Coronary artery (tissue), 2 donors: Measurements from ENCODE around the gene PPP1R1B.

Experiments
- DNase-seq: peaks from one replicate; pipeline ENCODE4 v3.0.0-alpha.2; 2017; ENCODE audit warnings: low spot score
- H3K27ac ChIP-seq, 2 donors: fragments of 200-600 bp; sonication (generic); one replicate each; pipeline ENCODE4 v1.5.1; 2016 to 2019
- H3K4me3 ChIP-seq: fragments of 200-600 bp; sonication (generic); 2 replicates; pipeline ENCODE4 v1.5.1; 2016; ENCODE audit warnings: mild to moderate bottlenecking, moderate library complexity
- TF ChIP-seq, protein P1 (sequence below): fragments of 200-600 bp; sonication (generic); IDR thresholded peaks from one replicate; pipeline ENCODE4 v1.5.1; 2019; ENCODE audit warnings: antibody characterized with exemption

The PPP1R1B gene

DNA sequence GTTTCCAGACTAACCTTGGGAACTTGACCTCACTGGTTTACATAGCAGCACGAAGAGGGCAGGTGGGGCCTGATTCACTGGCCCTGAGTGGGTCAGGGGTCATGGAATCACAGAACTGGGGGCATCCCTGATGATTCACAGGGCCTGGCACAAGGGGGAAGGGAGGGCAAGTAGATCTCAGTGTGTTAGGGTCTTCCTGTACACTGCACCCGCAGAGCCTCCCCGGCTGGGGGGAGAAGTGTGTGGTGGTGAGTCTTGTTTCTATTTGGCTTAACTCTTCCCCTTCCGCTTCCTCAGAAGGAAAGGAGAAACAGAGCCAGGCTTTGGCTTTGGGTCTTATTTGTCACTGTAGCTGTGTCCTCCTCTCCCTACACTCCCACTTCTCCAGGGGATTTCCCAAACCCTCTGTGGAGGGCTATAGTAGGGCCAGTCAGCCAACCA, 13.9 kb downstream of the PPP1R1B start:
- Histone ChIP-seq H3K4me3 (no peak overlapping the region), H3K27ac (no peak overlapping the region)
- no peak for DNase-seq
- TF ChIP-seq, protein P1, sequence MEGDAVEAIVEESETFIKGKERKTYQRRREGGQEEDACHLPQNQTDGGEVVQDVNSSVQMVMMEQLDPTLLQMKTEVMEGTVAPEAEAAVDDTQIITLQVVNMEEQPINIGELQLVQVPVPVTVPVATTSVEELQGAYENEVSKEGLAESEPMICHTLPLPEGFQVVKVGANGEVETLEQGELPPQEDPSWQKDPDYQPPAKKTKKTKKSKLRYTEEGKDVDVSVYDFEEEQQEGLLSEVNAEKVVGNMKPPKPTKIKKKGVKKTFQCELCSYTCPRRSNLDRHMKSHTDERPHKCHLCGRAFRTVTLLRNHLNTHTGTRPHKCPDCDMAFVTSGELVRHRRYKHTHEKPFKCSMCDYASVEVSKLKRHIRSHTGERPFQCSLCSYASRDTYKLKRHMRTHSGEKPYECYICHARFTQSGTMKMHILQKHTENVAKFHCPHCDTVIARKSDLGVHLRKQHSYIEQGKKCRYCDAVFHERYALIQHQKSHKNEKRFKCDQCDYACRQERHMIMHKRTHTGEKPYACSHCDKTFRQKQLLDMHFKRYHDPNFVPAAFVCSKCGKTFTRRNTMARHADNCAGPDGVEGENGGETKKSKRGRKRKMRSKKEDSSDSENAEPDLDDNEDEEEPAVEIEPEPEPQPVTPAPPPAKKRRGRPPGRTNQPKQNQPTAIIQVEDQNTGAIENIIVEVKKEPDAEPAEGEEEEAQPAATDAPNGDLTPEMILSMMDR: no peak

DNA sequence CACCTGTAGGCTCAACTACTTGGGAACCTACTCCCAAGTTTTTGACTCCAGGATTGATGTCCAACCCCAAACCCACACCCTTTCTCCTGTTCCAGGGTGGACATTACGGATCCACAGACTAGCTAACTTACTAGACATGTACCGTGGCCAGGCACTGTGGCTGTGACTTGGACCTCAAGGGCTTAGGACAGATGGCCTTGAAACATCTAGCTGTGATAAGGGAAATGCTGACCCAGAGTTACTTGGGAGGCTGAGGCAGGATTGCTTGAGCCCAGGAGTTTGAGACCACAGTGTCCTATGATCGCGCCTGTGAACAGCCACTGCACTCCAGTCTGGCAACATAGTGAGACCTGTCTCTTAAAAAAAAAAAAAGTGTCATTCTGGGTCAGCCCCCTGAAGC, 14.3 kb downstream of the PPP1R1B start:
- Histone ChIP-seq H3K4me3 (no peak overlapping the region), H3K27ac (no peak overlapping the region)
- TF ChIP-seq, protein P1: no peak
- DNase-seq: no peak

DNA sequence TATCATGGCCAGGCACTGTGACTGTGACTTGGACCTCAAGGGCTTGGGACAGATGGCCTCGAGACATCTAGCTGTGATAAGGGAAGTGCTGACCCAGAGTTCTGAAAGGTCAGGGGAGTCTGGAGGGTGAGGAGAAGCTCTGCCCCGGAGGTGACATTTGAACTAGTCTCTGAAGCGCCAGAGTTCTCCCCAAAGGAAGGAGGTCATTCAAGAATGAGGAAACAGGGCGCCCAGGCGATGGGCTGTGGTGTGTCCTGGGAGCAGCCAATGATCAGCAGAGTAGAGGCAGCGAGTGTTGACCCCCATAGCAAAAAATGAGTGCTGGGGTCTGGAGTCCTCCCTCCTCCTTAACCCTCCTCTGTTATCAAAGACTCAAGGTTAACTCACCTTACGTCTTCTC, 15.1 kb downstream of the PPP1R1B start:
- DNase-seq: no peak
- TF ChIP-seq, protein P1: no peak
- no peak overlapping the region for H3K27ac ChIP-seq
- no peak overlapping the region for H3K4me3 ChIP-seq

DNA sequence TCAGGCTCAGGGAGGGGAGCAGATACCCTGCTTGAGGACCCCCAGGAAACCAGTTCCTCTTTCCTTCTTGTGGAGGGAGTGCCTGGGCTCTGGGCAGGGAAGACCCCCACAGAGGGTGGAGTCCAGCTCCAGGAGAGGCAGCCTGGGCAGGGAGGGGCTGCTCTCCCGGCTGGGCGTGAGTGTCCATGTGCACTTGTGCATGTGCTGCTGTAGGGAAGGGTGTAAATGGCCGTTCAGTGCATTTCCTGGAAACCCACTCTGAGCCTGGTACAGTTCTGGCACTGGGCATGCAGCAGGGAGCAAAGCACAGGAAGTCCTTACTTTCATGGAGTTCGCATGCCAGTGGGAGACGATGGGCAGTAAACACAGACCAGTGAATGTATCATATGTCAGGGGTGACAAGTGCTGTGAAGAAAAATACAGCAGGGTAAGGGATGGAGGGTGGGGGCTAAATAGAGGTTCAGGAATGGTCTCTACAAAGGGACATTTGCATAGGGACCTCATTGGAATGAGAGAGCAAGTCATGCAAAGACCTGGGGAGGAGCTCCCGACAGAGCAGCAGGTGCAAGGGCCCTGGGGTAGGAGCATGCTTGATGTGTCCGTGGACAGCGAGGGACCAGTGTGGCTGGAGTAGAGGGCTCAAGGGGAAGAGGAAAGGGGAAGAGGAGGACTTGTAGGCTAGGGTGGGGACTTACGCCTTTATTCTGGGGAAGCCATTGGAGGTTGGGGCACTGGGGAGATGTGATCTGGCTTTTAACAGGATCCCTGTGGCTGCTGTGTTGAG, 15.7 kb downstream of the PPP1R1B start:
- Histone ChIP-seq H3K27ac (no peak overlapping the region), H3K4me3 (no peak overlapping the region)
- no peak for DNase-seq
- TF ChIP-seq, protein P1: no peak

DNA sequence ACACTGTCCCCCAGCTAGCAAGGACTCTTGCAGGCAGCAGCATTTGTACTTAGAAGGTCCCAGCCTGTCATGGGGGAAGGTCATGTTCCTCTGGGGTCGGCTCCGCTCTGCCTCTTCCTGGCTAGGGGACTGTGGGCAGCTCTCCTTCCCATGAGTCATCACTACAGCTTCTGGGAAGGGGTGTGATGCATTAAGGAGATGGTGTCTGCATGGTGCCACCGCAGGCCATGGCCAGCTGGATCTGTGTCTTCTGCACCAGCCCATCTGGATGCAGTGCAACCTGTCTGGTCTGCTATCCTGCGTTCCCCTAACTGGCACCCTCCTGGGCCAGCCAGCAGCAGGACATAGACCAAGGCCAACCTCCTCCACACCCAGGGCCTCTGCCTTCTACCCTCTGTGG, 16.5 kb downstream of the PPP1R1B start:
- no peak for DNase-seq
- Histone ChIP-seq H3K27ac (no peak overlapping the region), H3K4me3 (no peak overlapping the region)
- TF ChIP-seq, protein P1: no peak

DNA sequence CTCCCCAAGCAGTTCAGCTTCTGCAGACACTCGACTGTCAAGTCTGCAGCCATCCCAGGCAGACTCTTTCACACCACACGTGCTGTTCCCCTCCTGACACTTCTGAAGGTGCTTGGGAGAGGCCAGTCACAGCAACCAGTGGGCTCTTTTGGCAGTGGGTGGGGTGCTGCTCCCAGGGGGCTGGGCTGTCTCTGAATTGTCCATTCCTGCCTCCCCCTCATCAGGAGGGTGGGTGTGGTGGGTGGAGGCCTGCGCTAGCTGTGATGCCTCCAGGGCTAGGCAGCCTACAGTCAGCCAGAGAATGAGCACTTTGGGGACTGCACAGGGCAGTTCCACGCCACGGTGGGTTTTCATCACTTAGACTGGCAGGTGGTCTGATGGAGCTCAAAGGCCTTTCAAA, 20.5 kb downstream of the PPP1R1B start:
- no peak overlapping the region for H3K27ac ChIP-seq
- DNase-seq: no peak
- TF ChIP-seq, protein P1: no peak
- no peak overlapping the region for H3K4me3 ChIP-seq

DNA sequence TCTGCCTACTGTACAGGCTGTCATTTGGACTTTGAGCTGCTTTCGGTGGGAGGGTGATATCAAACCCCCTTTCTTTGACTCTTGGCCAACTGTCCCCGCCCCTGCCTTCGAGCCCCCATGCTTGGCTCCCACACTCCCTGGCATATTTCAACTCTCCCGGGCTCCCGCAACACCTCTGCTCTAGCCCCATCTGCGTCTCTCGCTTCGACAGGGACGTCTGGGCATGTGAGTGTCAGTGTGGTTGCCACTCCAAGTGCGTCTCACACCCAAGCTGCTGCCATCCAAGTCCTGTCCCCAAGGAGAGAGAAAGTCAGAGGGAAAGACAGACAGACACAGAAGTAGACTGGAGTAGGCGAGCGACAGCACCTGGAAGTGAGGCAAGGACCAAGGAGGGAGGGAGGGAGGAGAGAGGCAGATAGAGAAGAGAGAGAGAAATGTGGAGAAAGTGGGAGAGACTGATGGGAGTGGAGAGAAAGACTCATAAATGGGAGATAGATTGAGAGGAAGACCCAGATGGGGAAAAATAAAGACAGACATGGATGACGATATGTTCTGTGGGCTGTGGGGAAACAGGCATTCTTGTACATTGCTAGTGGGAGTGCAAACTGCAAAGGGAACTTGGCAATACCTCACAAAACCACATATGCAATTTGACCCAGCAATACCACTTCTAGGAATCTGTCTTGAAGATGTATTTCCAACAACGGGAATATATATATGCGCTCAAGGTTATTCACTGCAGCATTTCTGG, 22.0 kb downstream of the PPP1R1B start:
- DNase-seq: no peak
- TF ChIP-seq, protein P1: no peak
- Histone ChIP-seq H3K27ac (no peak overlapping the region), H3K4me3 (no peak overlapping the region)
